Fibroblast of lung (primary cell): ENCODE measurements around the gene HHAT. TPM values are rescaled to one million over a fixed set of nuclear protein-coding genes. Genes with fewer than 3 reads are reported as not detected.

ENCODE experiments used
- DNase-seq, 2 donors: peaks; one replicate each; pipeline versions ENCODE4 v3.0.0 to v3.0.0-alpha.2; 2010; ENCODE audit warnings: low read depth in 2 of 2
- H2AFZ ChIP-seq: 2 replicates; pipeline ENCODE4 v1.5.1; 2012; ENCODE audit warnings: low read length, control low read depth, inconsistent platforms
- H3K27ac ChIP-seq: 2 replicates; pipeline ENCODE4 v1.5.1; 2011; ENCODE audit warnings: low read length, control low read depth; ENCODE audit not compliant: insufficient read depth
- H3K27me3 ChIP-seq: 2 replicates; pipeline ENCODE4 v1.5.1; 2011; ENCODE audit warnings: mild to moderate bottlenecking, low read length; ENCODE audit not compliant: control insufficient read depth, insufficient read depth
- H3K36me3 ChIP-seq: 2 replicates; pipeline ENCODE4 v1.5.1; 2011; ENCODE audit warnings: low read length; ENCODE audit not compliant: control insufficient read depth, insufficient read depth
- H3K4me1 ChIP-seq: 2 replicates; pipeline ENCODE4 v1.5.1; 2011; ENCODE audit warnings: low read length; ENCODE audit not compliant: control insufficient read depth, insufficient read depth; ENCODE audit errors: extremely low read depth
- H3K4me2 ChIP-seq: 2 replicates; pipeline ENCODE4 v1.5.1; 2011; ENCODE audit warnings: low read length, control low read depth; ENCODE audit not compliant: insufficient read depth; ENCODE audit errors: extremely low read depth
- H3K4me3 ChIP-seq, 4 experiments: fragments of 200-600 bp in 1 of 4; sonication (generic) in 1 of 4; replicated peaks in 1 of 4; 2 replicates each; pipeline ENCODE4 v1.5.1; 2011 to 2016; ENCODE audit warnings: low read length in 4 of 4, low read depth in 3 of 4, mild to moderate bottlenecking in 3 of 4, control low read depth in 2 of 4, inconsistent platforms in 1 of 4, mixed read lengths in 1 of 4; ENCODE audit not compliant: insufficient read depth in 1 of 4; ENCODE audit errors: control extremely low read depth in 1 of 4
- H3K79me2 ChIP-seq: 2 replicates; pipeline ENCODE4 v1.5.1; 2012; ENCODE audit warnings: mild to moderate bottlenecking, low read length, inconsistent platforms; ENCODE audit not compliant: control insufficient read depth, insufficient read depth
- H3K9ac ChIP-seq: 2 replicates; pipeline ENCODE4 v1.5.1; 2011; ENCODE audit warnings: mild to moderate bottlenecking, low read length, control low read depth; ENCODE audit not compliant: insufficient read depth
- H3K9me3 ChIP-seq: 2 replicates; pipeline ENCODE4 v1.5.1; 2012; ENCODE audit warnings: low read depth, low read length; ENCODE audit not compliant: control insufficient read depth, insufficient read depth
- H4K20me1 ChIP-seq: 2 replicates; pipeline ENCODE4 v1.5.1; 2011; ENCODE audit warnings: low read length; ENCODE audit not compliant: control insufficient read depth, insufficient read depth; ENCODE audit errors: extremely low read depth
- EZH2 ChIP-seq: IDR thresholded peaks from 2 replicates; pipeline ENCODE4 v1.5.1; 2012; ENCODE audit warnings: low read length, control low read depth, mild to moderate bottlenecking; ENCODE audit errors: missing control alignments
- polyA plus RNA-seq, 2 donors: library from polyadenylated mRNA; depleted of rRNA in 1 of 2; stranded (reverse) in 1 of 2; unstranded in 1 of 2; fragments of >200 nt; gene quantifications; 2 replicates each; pipeline ENCODE4 v1.2.1, GENCODE V29; 2011 to 2012; ENCODE audit warnings: missing spikeins in 1 of 2
- total RNA-seq: library from RNA; depleted of rRNA; stranded (reverse); fragments of >200 nt; gene quantifications from 2 replicates; pipeline ENCODE4 v1.2.1, GENCODE V29; 2014
- TF ChIP-seq, protein P1 (sequence below), 2 donors: IDR thresholded peaks in 1 of 2; conservative IDR thresholded peaks in 1 of 2; 1 replicate in 1 of 2; 2 replicates in 1 of 2; pipeline ENCODE4 v1.5.1; 2011 to 2012; ENCODE audit warnings: low read length in 2 of 2, control low read depth in 1 of 2, inconsistent platforms in 1 of 2, low read depth in 1 of 2, mild to moderate bottlenecking in 1 of 2

HHAT gene
- total and polyA plus RNA-seq, 2 donors (not counting 1 experiment from before 2014, with no cell fraction given), result 3.6 to 4.8 TPM

DNA sequence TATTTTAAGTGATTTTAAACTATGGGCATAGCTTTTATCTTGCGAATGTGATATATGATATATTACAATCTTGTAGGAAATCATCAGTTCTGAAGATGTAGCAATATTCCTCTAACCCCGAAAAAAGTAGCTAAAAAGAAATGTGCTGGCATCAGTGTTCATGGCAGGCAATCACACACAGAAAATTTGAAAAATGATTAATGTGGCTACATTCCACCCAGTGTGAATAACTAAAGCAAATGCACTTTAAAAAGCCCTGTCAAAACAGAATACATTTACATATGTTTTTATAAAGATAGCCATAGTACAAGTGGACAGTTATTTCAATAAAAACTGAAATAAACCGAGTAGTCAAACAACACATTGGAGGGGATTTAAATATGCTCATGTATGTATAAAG is 260.2 kb downstream of the HHAT start:
- no peak overlapping the region for H3K4me2 ChIP-seq
- DNase-seq, result peak in 1 of 2 donors; percentile 20
- H3K4me1 ChIP-seq, result no peaks in the 10 kb centered on the region
- no peaks in the 10 kb centered on the region for H3K9me3 ChIP-seq
- no peaks in the 10 kb centered on the region for H4K20me1 ChIP-seq
- no peaks in the 10 kb centered on the region for H3K79me2 ChIP-seq
- no peak overlapping the region for H3K9ac ChIP-seq
- H3K4me3 ChIP-seq, result no peak overlapping the region
- H2AFZ ChIP-seq, result no peak overlapping the region
- H3K27me3 ChIP-seq, result no peaks in the 10 kb centered on the region
- H3K27ac ChIP-seq, result no peak overlapping the region
- no peak for TF ChIP-seq EZH2
- TF ChIP-seq, protein P1, sequence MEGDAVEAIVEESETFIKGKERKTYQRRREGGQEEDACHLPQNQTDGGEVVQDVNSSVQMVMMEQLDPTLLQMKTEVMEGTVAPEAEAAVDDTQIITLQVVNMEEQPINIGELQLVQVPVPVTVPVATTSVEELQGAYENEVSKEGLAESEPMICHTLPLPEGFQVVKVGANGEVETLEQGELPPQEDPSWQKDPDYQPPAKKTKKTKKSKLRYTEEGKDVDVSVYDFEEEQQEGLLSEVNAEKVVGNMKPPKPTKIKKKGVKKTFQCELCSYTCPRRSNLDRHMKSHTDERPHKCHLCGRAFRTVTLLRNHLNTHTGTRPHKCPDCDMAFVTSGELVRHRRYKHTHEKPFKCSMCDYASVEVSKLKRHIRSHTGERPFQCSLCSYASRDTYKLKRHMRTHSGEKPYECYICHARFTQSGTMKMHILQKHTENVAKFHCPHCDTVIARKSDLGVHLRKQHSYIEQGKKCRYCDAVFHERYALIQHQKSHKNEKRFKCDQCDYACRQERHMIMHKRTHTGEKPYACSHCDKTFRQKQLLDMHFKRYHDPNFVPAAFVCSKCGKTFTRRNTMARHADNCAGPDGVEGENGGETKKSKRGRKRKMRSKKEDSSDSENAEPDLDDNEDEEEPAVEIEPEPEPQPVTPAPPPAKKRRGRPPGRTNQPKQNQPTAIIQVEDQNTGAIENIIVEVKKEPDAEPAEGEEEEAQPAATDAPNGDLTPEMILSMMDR (conservative IDR thresholded peaks at IDR 0.05 in 1 of 2, IDR thresholded peaks at IDR 0.05 in 1 of 2; ENCODE audit: low read depth in 1 of 2, low read length in 2 of 2), result no peak
- no peaks in the 10 kb centered on the region for H3K36me3 ChIP-seq

DNA sequence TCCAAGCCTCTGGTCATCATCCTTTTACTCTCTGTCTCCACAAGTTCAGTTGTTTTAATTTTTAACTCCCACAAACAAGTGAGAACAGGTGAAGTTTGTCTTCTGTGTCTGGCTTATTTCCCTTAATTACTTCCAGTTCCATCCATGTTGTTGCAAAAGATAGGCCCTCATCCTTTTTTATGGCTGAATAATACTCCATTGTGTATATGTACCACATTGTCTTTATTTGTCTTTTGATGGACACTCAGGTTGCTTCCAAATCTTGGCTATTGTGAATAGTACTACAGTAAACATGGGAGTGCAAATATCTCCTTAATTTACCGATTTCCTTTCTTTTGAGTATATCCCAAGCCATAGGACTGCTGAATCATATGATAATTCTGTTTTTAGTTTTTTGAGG is 262.5 kb downstream of the HHAT start:
- Histone ChIP-seq H4K20me1 (no peaks in the 10 kb centered on the region), H3K36me3 (no peaks in the 10 kb centered on the region), H3K27ac (no peak overlapping the region), H2AFZ (no peak overlapping the region), H3K4me3 (no peak overlapping the region), H3K4me1 (no peaks in the 10 kb centered on the region), H3K9me3 (no peaks in the 10 kb centered on the region), H3K79me2 (no peaks in the 10 kb centered on the region), H3K27me3 (no peaks in the 10 kb centered on the region), H3K4me2 (no peak overlapping the region), H3K9ac (no peak overlapping the region)
- no peak for TF ChIP-seq EZH2
- TF ChIP-seq, protein P1 (conservative IDR thresholded peaks at IDR 0.05 in 1 of 2, IDR thresholded peaks at IDR 0.05 in 1 of 2; ENCODE audit: low read depth in 1 of 2, low read length in 2 of 2), result no peak
- no peak for DNase-seq

DNA sequence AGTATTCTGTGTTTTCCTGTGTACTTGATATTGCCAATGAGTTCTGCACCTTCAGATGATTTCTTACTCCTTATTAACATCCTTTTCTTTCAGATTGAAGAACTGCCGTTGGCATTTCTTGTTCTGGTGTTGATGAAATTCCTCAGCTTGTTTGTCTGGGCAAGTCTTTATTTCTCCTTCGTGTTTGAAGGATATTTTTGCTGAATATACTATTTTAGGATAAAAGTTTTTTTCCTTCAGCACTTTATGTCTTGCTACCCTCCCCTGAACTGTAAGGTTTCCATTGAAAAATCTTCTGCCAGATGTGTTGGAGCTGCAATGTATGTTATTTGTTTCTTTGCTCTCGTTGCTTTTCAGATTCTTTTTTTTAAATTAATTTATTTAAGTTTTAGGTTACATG is 265.9 kb downstream of the HHAT start:
- Histone ChIP-seq H3K27me3 (no peaks in the 10 kb centered on the region), H3K27ac (no peak overlapping the region), H3K4me3 (no peak overlapping the region), H3K4me2 (no peak overlapping the region), H4K20me1 (no peaks in the 10 kb centered on the region), H2AFZ (no peak overlapping the region), H3K4me1 (peaks cover 18% of the 10 kb centered on the region), H3K79me2 (no peaks in the 10 kb centered on the region), H3K9ac (no peak overlapping the region), H3K9me3 (no peaks in the 10 kb centered on the region), H3K36me3 (no peaks in the 10 kb centered on the region)
- TF ChIP-seq EZH2, result no peak
- TF ChIP-seq, protein P1 (conservative IDR thresholded peaks at IDR 0.05 in 1 of 2, IDR thresholded peaks at IDR 0.05 in 1 of 2; ENCODE audit: low read depth in 1 of 2, low read length in 2 of 2), result no peak
- no peak for DNase-seq
